Measurements from ENCODE around the gene ISLR. TPM values are rescaled to one million over a fixed set of nuclear protein-coding genes. Genes with fewer than 3 reads are reported as not detected.

ISLR gene
- total and polyA plus RNA-seq, 2 experiments from 2014 or later, result 0.55 TPM; not detected in 1

DNA sequence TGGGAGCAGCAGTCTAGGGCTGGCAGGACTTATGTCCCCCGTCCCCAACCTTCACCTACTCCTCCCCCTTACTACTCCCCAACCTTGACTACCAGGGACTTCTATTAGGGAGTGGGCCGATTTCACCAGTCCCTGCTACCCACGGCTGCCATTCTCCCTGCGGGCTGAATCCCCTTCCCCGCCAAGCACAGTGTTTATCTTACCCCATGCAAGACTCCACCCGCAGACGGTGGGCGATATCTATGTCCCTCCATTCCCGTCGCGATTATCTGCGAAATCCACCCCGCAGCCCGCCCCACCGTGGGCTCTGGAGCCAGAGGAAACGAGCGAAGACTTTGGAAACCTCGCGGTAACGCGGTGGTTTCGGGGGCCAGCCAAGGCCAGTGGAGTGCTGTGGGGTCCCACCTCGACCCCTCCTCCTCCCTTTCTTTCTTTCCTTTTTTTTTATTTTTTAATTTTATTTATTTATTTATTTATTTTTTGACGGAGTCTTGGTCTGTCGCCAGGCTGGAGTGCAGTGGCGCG is 38.4 kb upstream of the ISLR start:
- DNase-seq (ENCODE audit: low spot score) (no peak), ATAC-seq (no peak)
- Mint-ChIP-seq H3K36me3 (ENCODE audit: low read depth) (no peaks in the 10 kb centered on the region; the same call in 2 of the 3 replicates), H3K27me3 (ENCODE audit: insufficient read depth, low read depth, poor library complexity) (peaks cover 92% of the 10 kb centered on the region), H3K27ac (no peak overlapping the region), H3K4me1 (peaks cover 69% of the 10 kb centered on the region), H3K4me3 (peak overlapping the region; percentile 73), H3K9me3 (peaks cover 6% of the 10 kb centered on the region; the same call in 2 of the 3 replicates)
- peak overlapping the region; percentile 81 for H2AFZ ChIP-seq
- H3K79me2 ChIP-seq (replicated peaks; ENCODE audit: insufficient read depth), result no peaks in the 10 kb centered on the region
- peaks cover 16% of the 10 kb centered on the region for H3F3A ChIP-seq (replicated peaks; ENCODE audit: low read depth)
- peaks cover 94% of the 10 kb centered on the region for H3K27me3 ChIP-seq (ENCODE audit: insufficient read depth)
- H3K27ac ChIP-seq (ENCODE audit: low read depth), result no peak overlapping the region
- H3K4me3 ChIP-seq, result peak overlapping the region; percentile 75
- H4K20me1 ChIP-seq (replicated peaks; ENCODE audit: insufficient read depth), result no peaks in the 10 kb centered on the region
- peaks cover 62% of the 10 kb centered on the region for H3K4me1 ChIP-seq (ENCODE audit: insufficient read depth)
- no peaks in the 10 kb centered on the region for H3K9me2 ChIP-seq (ENCODE audit: insufficient read depth)
- peak overlapping the region; percentile 94 for H3K4me2 ChIP-seq
- TF ChIP-seq EZH2 (IDR thresholded peaks at IDR 0.05; ENCODE audit: low read depth, unreplicated experiment), result peak; percentile 83
- peak; percentile 12 for TF ChIP-seq EZH2phosphoT487 (IDR thresholded peaks at IDR 0.05; ENCODE audit: unreplicated experiment)
- TF ChIP-seq, protein P1, sequence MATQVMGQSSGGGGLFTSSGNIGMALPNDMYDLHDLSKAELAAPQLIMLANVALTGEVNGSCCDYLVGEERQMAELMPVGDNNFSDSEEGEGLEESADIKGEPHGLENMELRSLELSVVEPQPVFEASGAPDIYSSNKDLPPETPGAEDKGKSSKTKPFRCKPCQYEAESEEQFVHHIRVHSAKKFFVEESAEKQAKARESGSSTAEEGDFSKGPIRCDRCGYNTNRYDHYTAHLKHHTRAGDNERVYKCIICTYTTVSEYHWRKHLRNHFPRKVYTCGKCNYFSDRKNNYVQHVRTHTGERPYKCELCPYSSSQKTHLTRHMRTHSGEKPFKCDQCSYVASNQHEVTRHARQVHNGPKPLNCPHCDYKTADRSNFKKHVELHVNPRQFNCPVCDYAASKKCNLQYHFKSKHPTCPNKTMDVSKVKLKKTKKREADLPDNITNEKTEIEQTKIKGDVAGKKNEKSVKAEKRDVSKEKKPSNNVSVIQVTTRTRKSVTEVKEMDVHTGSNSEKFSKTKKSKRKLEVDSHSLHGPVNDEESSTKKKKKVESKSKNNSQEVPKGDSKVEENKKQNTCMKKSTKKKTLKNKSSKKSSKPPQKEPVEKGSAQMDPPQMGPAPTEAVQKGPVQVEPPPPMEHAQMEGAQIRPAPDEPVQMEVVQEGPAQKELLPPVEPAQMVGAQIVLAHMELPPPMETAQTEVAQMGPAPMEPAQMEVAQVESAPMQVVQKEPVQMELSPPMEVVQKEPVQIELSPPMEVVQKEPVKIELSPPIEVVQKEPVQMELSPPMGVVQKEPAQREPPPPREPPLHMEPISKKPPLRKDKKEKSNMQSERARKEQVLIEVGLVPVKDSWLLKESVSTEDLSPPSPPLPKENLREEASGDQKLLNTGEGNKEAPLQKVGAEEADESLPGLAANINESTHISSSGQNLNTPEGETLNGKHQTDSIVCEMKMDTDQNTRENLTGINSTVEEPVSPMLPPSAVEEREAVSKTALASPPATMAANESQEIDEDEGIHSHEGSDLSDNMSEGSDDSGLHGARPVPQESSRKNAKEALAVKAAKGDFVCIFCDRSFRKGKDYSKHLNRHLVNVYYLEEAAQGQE (IDR thresholded peaks at IDR 0.05; ENCODE audit: unreplicated experiment), result no peak
- no peaks in the 10 kb centered on the region for H3K36me3 ChIP-seq (ENCODE audit: insufficient read depth)

DNA sequence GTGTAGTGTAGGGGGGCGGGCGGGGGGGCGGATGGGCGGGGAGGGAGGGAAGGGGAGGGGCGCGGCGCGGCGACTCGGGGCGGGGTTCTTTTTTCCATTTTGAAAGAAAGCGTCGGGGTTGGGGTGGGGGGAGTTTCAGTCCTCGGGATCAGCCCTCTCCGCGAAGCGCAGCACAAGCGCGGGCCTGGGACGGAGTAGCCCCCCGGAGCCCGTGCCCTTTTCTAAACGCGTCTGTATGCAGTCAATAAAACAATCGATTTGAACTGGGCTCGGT is 37.0 kb upstream of the ISLR start:
- no peaks in the 10 kb centered on the region for H3K9me2 ChIP-seq (ENCODE audit: insufficient read depth)
- Mint-ChIP-seq H3K4me3 (peak overlapping the region; percentile 73), H3K27ac (no peak overlapping the region), H3K27me3 (ENCODE audit: insufficient read depth, low read depth, poor library complexity) (peaks cover 80% of the 10 kb centered on the region), H3K9me3 (peaks cover 6% of the 10 kb centered on the region; the same call in 2 of the 3 replicates), H3K4me1 (peaks cover 68% of the 10 kb centered on the region), H3K36me3 (ENCODE audit: low read depth) (no peaks in the 10 kb centered on the region; the same call in 2 of the 3 replicates)
- DNase-seq (ENCODE audit: low spot score), result peak; percentile 38
- peak overlapping the region; percentile 58 for H3K4me3 ChIP-seq
- H2AFZ ChIP-seq, result peak overlapping the region; percentile 81
- H3K79me2 ChIP-seq (replicated peaks; ENCODE audit: insufficient read depth), result no peaks in the 10 kb centered on the region
- H3F3A ChIP-seq (replicated peaks; ENCODE audit: low read depth), result peaks cover 14% of the 10 kb centered on the region
- peaks cover 81% of the 10 kb centered on the region for H3K27me3 ChIP-seq (ENCODE audit: insufficient read depth)
- ATAC-seq, result peak; percentile 1; the same call in 2 of the 3 replicates
- no peaks in the 10 kb centered on the region for H4K20me1 ChIP-seq (replicated peaks; ENCODE audit: insufficient read depth)
- peak overlapping the region; percentile 91 for H3K4me2 ChIP-seq
- no peak overlapping the region for H3K27ac ChIP-seq (ENCODE audit: low read depth)
- H3K4me1 ChIP-seq (ENCODE audit: insufficient read depth), result peaks cover 63% of the 10 kb centered on the region
- no peaks in the 10 kb centered on the region for H3K36me3 ChIP-seq (ENCODE audit: insufficient read depth)
- TF ChIP-seq POLR2AphosphoS5 (IDR thresholded peaks at IDR 0.05; ENCODE audit: low read depth), result no peak
- TF ChIP-seq ZNF331 (CRISPR knock-in tag; IDR thresholded peaks at IDR 0.05; ENCODE audit: low read depth), result no peak
- TF ChIP-seq, protein P1 (IDR thresholded peaks at IDR 0.05; ENCODE audit: unreplicated experiment), result no peak
- TF ChIP-seq STAT1 (IDR thresholded peaks at IDR 0.05; ENCODE audit: unreplicated experiment), result no peak
- no peak for TF ChIP-seq CREB1 (CRISPR knock-in tag; IDR thresholded peaks at IDR 0.05; ENCODE audit: low read depth)
- TF ChIP-seq NANOG (IDR thresholded peaks at IDR 0.05; ENCODE audit: borderline replicate concordance), result no peak
- TF ChIP-seq ZNF114 (CRISPR knock-in tag; IDR thresholded peaks at IDR 0.05), result no peak
- no peak for TF ChIP-seq JUNB (IDR thresholded peaks at IDR 0.05; ENCODE audit: unreplicated experiment)

Data from GM23338 (cell line).